SK-N-SH (cell line): Measurements from ENCODE around the gene ZP4. TPM values are rescaled to one million over a fixed set of nuclear protein-coding genes. Genes with fewer than 3 reads are reported as not detected.

Experiments used
- CTCF ChIA-PET: fragments of 300-600, 350-600 bp; formaldehyde crosslinking; extraction: SDS; loops from one replicate; lab custom pipeline; 2021; lab: Yijun Ruan, JAX
- POLR2A ChIA-PET: fragments of 350-600 bp; sonication (Branson Sonifier 250); formaldehyde crosslinking; extraction: SDS; loops from one replicate; lab custom pipeline; 2020; ENCODE audit warnings: antibody characterized with exemption, inconsistent platforms; lab: Yijun Ruan, JAX
- DNase-seq: peaks from one replicate; pipeline ENCODE4 v3.0.0; 2012
- H2AFZ ChIP-seq: fragments of 200-600 bp; sonication (generic); 2 replicates; pipeline ENCODE4 v1.8.1; 2016; ENCODE audit warnings: antibody characterized with exemption, mild to moderate bottlenecking, low read depth
- H3F3A ChIP-seq: fragments of 200-600 bp; sonication (generic); replicated peaks from 2 replicates; pipeline ENCODE3; 2016; ENCODE audit warnings: antibody characterized with exemption, mild to moderate bottlenecking; ENCODE audit not compliant: insufficient read depth
- H3K27ac ChIP-seq, 2 experiments: fragments of 200-500 bp in 1 of 2; fragments of 200-600 bp in 1 of 2; sonication (Bioruptor generic) in 1 of 2; sonication (generic), shearing (Covaris generic) in 1 of 2; 2 replicates each; pipeline versions ENCODE4 v1.5.1 to v1.6.1; 2014 to 2016; ENCODE audit warnings: low read depth in 2 of 2, inconsistent platforms in 1 of 2, low read length in 1 of 2, mild to moderate bottlenecking in 1 of 2, mixed read lengths in 1 of 2
- H3K27me3 ChIP-seq: fragments of 200-600 bp; sonication (generic), shearing (Covaris generic); 2 replicates; pipeline ENCODE4 v1.6.1; 2016; ENCODE audit warnings: mixed run types; ENCODE audit not compliant: insufficient read depth
- H3K36me3 ChIP-seq, 2 experiments: fragments of 200-500 bp in 1 of 2; fragments of 200-600 bp in 1 of 2; sonication (Bioruptor generic) in 1 of 2; sonication (generic) in 1 of 2; replicated peaks in 1 of 2; 2 replicates each; pipeline versions ENCODE3 to v1.5.1; 2014 to 2016; ENCODE audit warnings: low read length in 1 of 2, mild to moderate bottlenecking in 1 of 2; ENCODE audit not compliant: insufficient read depth in 2 of 2, control insufficient read depth in 1 of 2
- H3K4me1 ChIP-seq, 2 experiments: fragments of 200-500 bp in 1 of 2; fragments of 200-600 bp in 1 of 2; sonication (Bioruptor generic) in 1 of 2; sonication (generic), shearing (Covaris generic) in 1 of 2; 2 replicates each; pipeline versions ENCODE4 v1.5.1 to v1.6.1; 2014 to 2016; ENCODE audit warnings: low read depth in 1 of 2, low read length in 1 of 2, mixed run types in 1 of 2; ENCODE audit not compliant: insufficient read depth in 2 of 2, control insufficient read depth in 1 of 2
- H3K4me2 ChIP-seq: fragments of 200-600 bp; sonication (generic), shearing (Covaris generic); 2 replicates; pipeline ENCODE4 v1.6.1; 2017; ENCODE audit warnings: mixed run types
- H3K4me3 ChIP-seq, 2 experiments: fragments of 200-500 bp in 1 of 2; fragments of 200-600 bp in 1 of 2; sonication (Bioruptor generic) in 1 of 2; sonication (generic), shearing (Covaris generic) in 1 of 2; 2 replicates each; pipeline versions ENCODE4 v1.5.1 to v1.8.1; 2014 to 2016; ENCODE audit warnings: low read depth in 2 of 2, inconsistent platforms in 1 of 2, low read length in 1 of 2, mild to moderate bottlenecking in 1 of 2, mixed read lengths in 1 of 2, moderate library complexity in 1 of 2
- H3K79me2 ChIP-seq: fragments of 200-600 bp; sonication (generic); 2 replicates; pipeline ENCODE4 v1.8.1; 2017; ENCODE audit warnings: mild to moderate bottlenecking; ENCODE audit not compliant: insufficient read depth
- H3K9ac ChIP-seq: fragments of 200-600 bp; sonication (generic); 2 replicates; pipeline ENCODE4 v1.6.1; 2017; ENCODE audit warnings: mixed run types
- H3K9me2 ChIP-seq: fragments of 200-600 bp; sonication (generic); 2 replicates; pipeline ENCODE4 v1.6.1; 2017; ENCODE audit warnings: mixed run types
- H3K9me3 ChIP-seq: fragments of 200-600 bp; sonication (generic); 2 replicates; pipeline ENCODE4 v1.6.1; 2017; ENCODE audit warnings: mixed run types, mild to moderate bottlenecking, moderate library complexity
- H4K20me1 ChIP-seq: fragments of 200-600 bp; sonication (generic); 2 replicates; pipeline ENCODE4 v1.6.1; 2017; ENCODE audit warnings: mild to moderate bottlenecking, mixed run types; ENCODE audit not compliant: insufficient read depth
- CHD2 ChIP-seq: fragments of 150-350 bp; IDR thresholded peaks from 2 replicates; pipeline ENCODE4 v1.6.1; 2018; ENCODE audit warnings: low read length; ENCODE audit not compliant: partially characterized antibody
- CTCF ChIP-seq: fragments of 200-600 bp; sonication (generic); IDR thresholded peaks from 2 replicates; pipeline ENCODE4 v1.6.1; 2017; ENCODE audit warnings: antibody characterized with exemption, mild to moderate bottlenecking, moderate library complexity
- ELF1 ChIP-seq: IDR thresholded peaks from 2 replicates; pipeline ENCODE4 v1.4.0; 2012
- EZH2phosphoT487 ChIP-seq: fragments of 200-600 bp; sonication (generic); IDR thresholded peaks from 2 replicates; pipeline ENCODE4 v1.6.1; 2017; ENCODE audit warnings: low read depth, mixed run types, mild to moderate bottlenecking, antibody characterized with exemption, moderate library complexity, borderline replicate concordance
- FOXJ3 ChIP-seq: sonication (generic); formaldehyde crosslinking; IDR thresholded peaks from 2 replicates; pipeline ENCODE4 v1.5.1; 2020; ENCODE audit warnings: mild to moderate bottlenecking, missing genetic modification reagents
- GABPA ChIP-seq: IDR thresholded peaks from 2 replicates; pipeline ENCODE4 v1.4.0; 2012; ENCODE audit warnings: low read depth, mild to moderate bottlenecking
- IRF3 ChIP-seq: fragments of 150-350 bp; IDR thresholded peaks from 2 replicates; pipeline ENCODE4 v1.6.1; 2016; ENCODE audit warnings: mild to moderate bottlenecking, low read depth, low read length
- MEF2A ChIP-seq: IDR thresholded peaks from 2 replicates; pipeline ENCODE4 v1.4.0; 2012; ENCODE audit warnings: low read depth, borderline replicate concordance
- MXI1 ChIP-seq: IDR thresholded peaks from 2 replicates; pipeline ENCODE4 v1.6.1; 2012; ENCODE audit warnings: mild to moderate bottlenecking, low read depth, low read length, improper control_type of control experiment
- NRF1 ChIP-seq: IDR thresholded peaks from 2 replicates; pipeline ENCODE4 v1.6.1; 2012; ENCODE audit warnings: low read depth, mild to moderate bottlenecking, low read length
- PBX3 ChIP-seq: IDR thresholded peaks from 2 replicates; pipeline ENCODE4; 2012
- POLR2AphosphoS5 ChIP-seq: IDR thresholded peaks from 2 replicates; pipeline ENCODE4 v1.6.1; 2012; ENCODE audit warnings: low read depth, low read length
- RAD21 ChIP-seq: IDR thresholded peaks from 2 replicates; pipeline ENCODE4 v1.6.1; 2012; ENCODE audit warnings: mild to moderate bottlenecking, low read length
- RCOR1 ChIP-seq: fragments of 150-350 bp; IDR thresholded peaks from 2 replicates; pipeline ENCODE4 v1.6.1; 2017; ENCODE audit warnings: antibody characterized with exemption, low read length
- RFX5 ChIP-seq: IDR thresholded peaks from 2 replicates; pipeline ENCODE4 v1.6.1; 2012; ENCODE audit warnings: mild to moderate bottlenecking, improper control_type of control experiment, low read length
- RXRA ChIP-seq: IDR thresholded peaks from 2 replicates; pipeline ENCODE4 v1.4.0; 2012; ENCODE audit warnings: low read depth, mild to moderate bottlenecking, borderline replicate concordance
- SMC3 ChIP-seq: IDR thresholded peaks from 2 replicates; pipeline ENCODE4 v1.6.1; 2012; ENCODE audit warnings: low read depth, low read length, improper control_type of control experiment
- TCF12 ChIP-seq: IDR thresholded peaks from 2 replicates; pipeline ENCODE4 v1.4.0; 2012
- TEAD4 ChIP-seq: IDR thresholded peaks from 2 replicates; pipeline ENCODE4 v1.4.0; 2012; ENCODE audit warnings: mild to moderate bottlenecking, borderline replicate concordance; ENCODE audit not compliant: insufficient read depth
- USF1 ChIP-seq: IDR thresholded peaks from 2 replicates; pipeline ENCODE4 v1.4.0; 2012; ENCODE audit warnings: low read depth, borderline replicate concordance
- USF2 ChIP-seq: fragments of 150-350 bp; IDR thresholded peaks from 2 replicates; pipeline ENCODE4 v1.6.1; 2017; ENCODE audit warnings: antibody characterized with exemption, low read length, low read depth, borderline replicate concordance
- ZBTB33 ChIP-seq: IDR thresholded peaks from 2 replicates; pipeline ENCODE4 v1.4.0; 2012; ENCODE audit warnings: low read depth, borderline replicate concordance
- WGBS: methylation state at CpG from one replicate; pipeline ENCODE4 v1.1.6; 2017; ENCODE audit warnings: low lambda C conversion rate; 5-methylcytosine and 5-hydroxymethylcytosine counted together
- polyA plus RNA-seq, 3 experiments: library from polyadenylated mRNA; depleted of rRNA; stranded (reverse); fragments of >200 nt; gene quantifications; 2 replicates each; pipeline ENCODE4 v1.2.3, GENCODE V29; 2012

The ZP4 gene
- polyA plus RNA-seq, 1 of the 3 experiments (the other 2 are of a cell fraction) = not detected

- Histone ChIP-seq H3K27me3 (no peaks in the 10 kb centered on the region), H3K79me2 (no peaks in the 10 kb centered on the region), H4K20me1 (no peaks in the 10 kb centered on the region), H3K4me1 (0 out of 4 replicates have a peak, but pooled peaks cover 0 to 4% of the 10 kb centered on the region in 2 experiments), H3K4me3 (no peak overlapping the region), H3K9me2 (no peaks in the 10 kb centered on the region), H3K27ac (no peak overlapping the region), H3K4me2 (no peak overlapping the region), H3K36me3 (no peaks in the 10 kb centered on the region), H3K9me3 (no peaks in the 10 kb centered on the region), H3F3A (no peaks in the 10 kb centered on the region), H3K9ac (no peak overlapping the region), H2AFZ (no peak overlapping the region)
- no peak for TF ChIP-seq ELF1
- ChIA-PET POLR2A (no interaction called here), CTCF (interaction anchor here (2.0 to 5.1 kb wide), 2 partner anchors 17 to 20 kb away, joined by 9 to 20 read pairs; no protein-coding TSS in a partner anchor)
- no peak for DNase-seq
- WGBS = 50% methylated on average over 2 of the region's 2 CpGs
These were observed 6.5 kb downstream of the ZP4 start for GRCh38 chr1:237884237-237884636.

- DNase-seq = no peak
- Histone ChIP-seq H3K27me3 (no peaks in the 10 kb centered on the region), H3K4me3 (no peak overlapping the region), H3K9ac (no peak overlapping the region), H3K9me3 (no peaks in the 10 kb centered on the region), H2AFZ (no peak overlapping the region), H3K9me2 (no peaks in the 10 kb centered on the region), H3K4me1 (peaks cover 0 to 18% of the 10 kb centered on the region in 2 experiments; a peak in 1 of 4 replicates), H3K27ac (peak overlapping the region in 1 of 2 experiments; percentile 14; a peak in 1 of 4 replicates), H3K36me3 (no peaks in the 10 kb centered on the region), H3F3A (no peaks in the 10 kb centered on the region), H3K79me2 (no peaks in the 10 kb centered on the region), H4K20me1 (no peaks in the 10 kb centered on the region), H3K4me2 (no peak overlapping the region)
- ChIA-PET POLR2A (no interaction called here), CTCF (interaction anchor here (1.1 kb wide), 1 partner anchor 26 kb away, joined by 3 read pairs; no protein-coding TSS in a partner anchor)
- TF ChIP-seq MXI1 (no peak), CHD2 (no peak), RFX5 (no peak), EZH2phosphoT487 (no peak), RXRA (no peak; the same call in 1 of the 2 replicates), POLR2AphosphoS5 (no peak), USF2 (no peak), SMC3 (no peak), NRF1 (no peak), MEF2A (no peak), IRF3 (no peak), PBX3 (peak; percentile 72), GABPA (no peak), TEAD4 (no peak), ZBTB33 (no peak), FOXJ3 (no peak), USF1 (no peak), RAD21 (no peak), RCOR1 (no peak), TCF12 (peak; percentile 91), CTCF (no peak)
These were observed 11.5 kb downstream of the ZP4 start for GRCh38 chr1:237879195-237879594.
